Ecto neural progenitor cell (in vitro differentiated cells): Measurements from ENCODE around the gene ZNF525.
A peak's percentile ranks its signal among the peaks of the same experiment; 100 is the strongest.
"Not testable (repeated sequence)": the region's sequence is repeated elsewhere in the genome, so short reads cannot be mapped to it uniquely, and the experiment has no call there.

Source experiments
- DNase-seq: peaks from one replicate; pipeline ENCODE4 v3.0.0-alpha.2; 2018; ENCODE audit warnings: low spot score

Gene ZNF525

DNA sequence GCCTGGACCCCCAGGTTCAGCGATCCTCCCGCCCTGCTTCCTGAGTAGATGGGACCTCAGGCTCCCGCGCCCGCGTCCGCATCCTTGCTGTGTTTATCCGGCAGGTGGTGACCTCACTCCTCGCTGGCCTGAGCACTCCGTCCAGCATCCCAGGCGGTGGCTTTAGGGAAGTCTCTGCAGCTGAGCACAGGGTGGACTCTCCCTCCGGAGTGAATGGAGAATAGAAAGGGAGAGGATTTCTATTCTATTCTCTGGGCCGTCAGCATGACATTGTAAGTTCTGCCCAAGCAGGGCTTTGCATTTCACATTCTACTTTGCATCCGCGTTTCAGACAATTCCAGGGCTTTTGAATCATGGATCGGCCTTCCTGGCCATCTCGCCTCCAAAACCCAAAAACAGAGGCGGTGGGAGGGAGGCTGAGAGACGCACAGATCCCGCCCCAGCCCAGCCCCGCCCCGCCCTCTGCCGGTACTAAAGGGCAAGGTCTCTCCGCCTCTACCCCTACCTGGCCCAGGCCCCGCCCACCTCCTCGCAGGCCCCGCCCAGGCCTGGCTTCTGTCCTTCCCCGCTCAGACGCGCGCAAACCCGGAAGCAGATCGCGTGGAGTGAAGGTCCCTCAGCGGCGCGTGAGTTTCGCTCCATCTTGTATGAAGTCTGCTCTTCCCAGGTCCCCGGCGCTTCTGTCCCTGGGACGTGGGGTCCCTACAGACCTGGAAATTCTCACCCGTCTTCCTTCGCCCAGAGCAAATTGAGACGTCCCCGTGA is at the start of gene ZNF525:
TSS of gene ZNF525 (plus strand) at position 572 of the 765 bp plus-strand sequence. CDS start 6,577 bp downstream, outside the sequence.
- peak; percentile 91 for DNase-seq

DNA sequence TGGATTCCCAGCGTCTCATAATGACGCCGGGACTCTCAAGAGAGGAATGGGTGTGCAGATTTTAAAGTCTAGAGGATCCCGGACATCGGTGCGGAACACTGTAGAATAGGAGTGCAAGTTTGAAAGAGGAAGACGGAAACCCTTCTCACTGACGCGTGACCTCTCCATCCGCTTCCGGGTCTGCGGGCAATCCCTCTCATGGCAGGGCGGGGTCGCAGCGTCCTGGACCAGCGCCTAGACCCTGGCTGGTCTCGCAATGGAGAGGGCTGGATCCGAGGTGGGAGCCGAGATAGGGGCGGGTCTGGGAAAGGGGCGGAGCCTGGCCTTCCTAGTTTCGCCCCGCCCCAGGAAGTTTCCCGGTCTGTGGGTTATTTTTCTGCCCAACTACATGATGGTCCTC is 36.5 kb upstream of the ZNF525 start:
- no peak for DNase-seq

DNA sequence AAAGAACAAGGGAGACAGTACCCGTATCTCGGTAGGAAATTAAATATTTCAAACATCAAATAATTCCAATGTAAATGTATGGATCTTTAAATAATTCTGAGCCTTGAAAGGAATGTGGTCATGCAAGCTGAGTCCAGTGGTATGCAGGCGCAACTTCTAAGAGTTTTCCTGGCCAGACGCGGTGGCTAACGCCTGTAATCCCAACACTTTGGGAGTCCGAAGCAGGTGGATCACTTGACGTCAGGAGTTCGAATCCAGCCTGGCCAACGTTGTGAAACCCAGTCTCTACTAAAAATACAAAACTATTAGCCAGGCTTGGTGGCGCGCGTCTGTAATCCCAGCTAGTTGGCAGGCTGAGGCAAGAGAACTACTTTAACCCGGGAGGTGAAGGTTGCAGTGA is 33.0 kb upstream of the ZNF525 start:
- DNase-seq, result no peak

DNA sequence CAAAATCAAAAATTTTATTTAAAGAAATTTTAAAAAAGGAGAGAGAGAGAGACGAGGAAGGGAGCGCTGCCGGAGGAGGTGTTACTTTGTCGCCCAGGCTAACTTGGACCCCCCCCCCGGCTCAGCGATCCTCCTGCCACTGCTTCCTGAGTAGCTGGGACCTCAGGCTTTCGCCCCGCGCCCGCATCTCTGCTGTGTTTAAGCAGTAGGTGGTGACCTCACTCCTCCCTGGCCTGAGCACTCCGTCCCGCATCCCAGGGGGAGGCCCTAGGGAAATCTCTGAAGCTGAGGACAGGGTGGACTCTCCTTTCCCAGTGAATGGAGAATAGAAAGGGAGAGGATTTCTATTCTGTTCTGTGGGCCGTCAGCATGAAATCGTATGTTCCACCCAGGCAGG is 32.4 kb upstream of the ZNF525 start:
- peak; percentile 75 for DNase-seq

DNA sequence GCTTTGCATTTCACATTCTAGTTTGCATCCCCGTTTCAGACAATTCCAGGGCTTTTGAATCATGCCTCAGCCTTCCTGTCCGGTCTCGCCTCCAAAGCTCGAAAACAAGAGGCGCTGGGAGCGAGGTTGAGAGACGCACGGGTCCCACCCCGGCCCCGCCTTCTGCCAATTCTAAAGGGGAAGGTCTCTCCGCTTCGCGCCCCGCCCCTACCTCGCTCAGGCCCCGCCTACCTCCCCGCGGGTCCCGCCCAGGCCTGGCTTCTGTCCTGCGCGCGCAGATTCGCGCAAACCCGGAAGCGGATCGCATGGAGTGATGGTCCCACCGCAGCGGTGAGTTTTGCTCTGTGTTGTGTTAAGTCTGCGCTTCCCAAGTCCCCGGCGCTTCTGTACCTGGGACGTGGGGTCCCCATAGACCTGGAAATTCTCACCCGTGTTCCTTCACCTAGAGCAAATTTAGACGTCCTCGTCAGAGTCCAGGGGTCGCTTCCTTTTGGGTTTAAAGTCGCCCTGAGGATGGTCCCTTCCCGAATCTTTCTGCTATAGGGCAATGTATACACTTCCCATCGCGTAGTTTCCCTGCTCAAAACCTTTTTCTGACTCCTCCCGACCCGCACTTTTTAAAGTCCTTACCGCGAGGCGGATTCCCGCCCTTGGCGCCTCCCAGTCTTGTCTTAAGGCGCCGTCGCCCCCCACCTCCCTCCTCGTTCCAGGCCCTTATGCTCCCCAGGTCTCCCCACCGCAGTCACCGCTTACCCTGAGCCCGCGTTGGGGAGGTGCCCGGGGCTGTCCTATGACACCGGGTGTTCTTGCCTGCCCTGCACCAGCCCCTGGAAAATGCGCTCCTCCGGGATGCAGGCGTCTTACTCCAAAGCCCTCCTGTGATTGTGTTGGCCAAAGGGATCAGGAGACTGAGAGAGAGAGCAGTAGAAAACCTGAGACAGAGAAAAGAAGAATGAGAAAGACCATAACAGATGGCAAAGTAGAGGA is 31.7 kb upstream of the ZNF525 start, which contains the start of gene ZNF845:
TSS of gene ZNF845 (plus strand) at position 287 of the 987 bp plus-strand sequence. CDS start 7,559 bp downstream, outside the sequence.
- DNase-seq, result peak; percentile 98

DNA sequence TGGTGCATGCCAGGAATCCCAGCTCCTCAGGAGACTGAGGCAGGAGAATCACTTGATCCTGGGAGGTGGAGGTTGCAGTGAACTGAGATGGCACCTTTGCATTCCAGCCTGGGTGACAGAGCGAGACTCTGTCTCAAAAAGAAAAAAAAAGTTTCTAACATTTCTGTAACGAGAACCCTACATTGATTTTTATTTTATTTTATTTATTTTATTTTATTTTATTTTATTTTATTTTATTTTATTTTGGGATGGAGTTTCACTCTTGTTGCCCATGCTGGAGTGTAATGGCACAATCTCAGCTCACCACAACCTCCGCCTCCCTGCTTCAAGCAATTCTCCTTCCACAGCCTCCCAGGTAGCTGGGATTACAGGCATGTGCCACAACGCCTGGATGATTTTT is 21.1 kb upstream of the ZNF525 start:
- not testable (repeated sequence) for DNase-seq

DNA sequence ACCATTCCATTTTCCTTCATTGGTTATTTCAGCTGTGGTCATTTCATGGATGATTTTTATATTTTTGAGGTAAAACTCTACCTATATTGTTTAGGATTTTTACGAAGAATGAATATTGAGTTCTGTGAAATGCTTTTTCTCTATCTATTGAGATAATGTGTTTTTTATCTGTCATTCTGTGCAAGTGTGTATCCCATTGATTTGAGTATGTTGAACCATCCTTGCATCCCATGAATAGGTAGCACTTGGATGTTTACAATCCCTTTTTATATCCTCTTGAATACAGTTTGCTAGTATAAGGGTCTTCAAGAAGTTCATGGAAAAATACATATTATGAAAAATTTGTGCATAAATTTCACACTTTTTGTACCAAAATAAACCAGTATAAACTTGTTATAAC is 9.8 kb upstream of the ZNF525 start:
- DNase-seq, result no peak

DNA sequence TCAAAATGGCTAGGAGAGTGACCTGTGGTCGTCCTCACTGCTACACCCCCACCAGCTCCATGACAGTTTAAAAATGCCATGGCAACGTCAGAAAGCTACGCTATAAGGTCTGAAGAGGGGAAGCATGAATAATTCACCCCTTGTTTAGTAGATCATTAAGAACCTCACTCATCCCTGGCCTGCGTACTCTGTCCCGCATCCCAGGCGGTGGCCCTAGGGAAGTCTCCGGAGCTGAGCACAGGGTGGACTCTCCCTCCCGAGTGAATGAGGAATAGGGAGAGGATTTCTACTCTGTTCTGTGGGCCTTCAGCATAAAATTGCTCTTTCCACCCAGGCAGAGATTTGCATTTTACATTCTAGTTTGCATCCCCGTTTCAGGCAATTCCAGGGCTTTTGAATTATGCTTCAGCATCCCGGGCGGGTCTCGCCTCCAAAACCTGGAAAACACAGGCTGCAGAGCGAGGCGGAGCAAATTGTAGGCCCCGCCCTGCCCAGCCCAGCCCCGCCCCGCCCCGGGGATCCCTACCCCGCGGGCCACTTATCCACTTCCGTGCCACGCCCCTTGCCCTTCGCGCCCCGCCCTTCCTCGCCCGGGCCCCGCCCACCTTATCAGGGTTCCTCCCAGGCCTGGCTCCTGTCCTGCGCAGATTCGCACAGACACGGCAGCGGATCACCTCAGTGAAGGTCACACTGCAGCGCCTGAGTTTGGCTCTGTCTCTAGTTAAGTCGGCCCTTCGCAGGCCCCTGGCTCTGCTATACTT is 7.5 kb upstream of the ZNF525 start:
- DNase-seq, result no peak

DNA sequence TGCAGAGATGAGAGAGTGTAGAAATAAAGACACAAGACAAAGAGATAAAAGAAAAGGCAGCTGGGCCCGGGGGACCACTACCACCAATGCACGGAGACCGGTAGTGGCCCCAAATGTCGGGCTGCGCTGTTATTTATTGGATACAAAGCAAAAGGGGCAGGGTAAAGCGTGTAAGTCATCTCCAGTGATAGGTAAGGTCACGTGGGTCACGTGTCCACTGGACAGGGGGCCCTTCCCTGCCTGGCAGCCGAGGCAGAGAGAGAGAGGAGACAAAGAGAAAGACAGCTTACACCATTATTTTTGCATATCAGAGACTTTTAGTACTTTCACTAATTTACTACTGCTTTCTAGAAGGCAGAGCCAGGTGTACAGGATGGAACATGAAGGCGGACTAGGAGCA is 5.4 kb upstream of the ZNF525 start:
- not testable (repeated sequence) for DNase-seq

DNA sequence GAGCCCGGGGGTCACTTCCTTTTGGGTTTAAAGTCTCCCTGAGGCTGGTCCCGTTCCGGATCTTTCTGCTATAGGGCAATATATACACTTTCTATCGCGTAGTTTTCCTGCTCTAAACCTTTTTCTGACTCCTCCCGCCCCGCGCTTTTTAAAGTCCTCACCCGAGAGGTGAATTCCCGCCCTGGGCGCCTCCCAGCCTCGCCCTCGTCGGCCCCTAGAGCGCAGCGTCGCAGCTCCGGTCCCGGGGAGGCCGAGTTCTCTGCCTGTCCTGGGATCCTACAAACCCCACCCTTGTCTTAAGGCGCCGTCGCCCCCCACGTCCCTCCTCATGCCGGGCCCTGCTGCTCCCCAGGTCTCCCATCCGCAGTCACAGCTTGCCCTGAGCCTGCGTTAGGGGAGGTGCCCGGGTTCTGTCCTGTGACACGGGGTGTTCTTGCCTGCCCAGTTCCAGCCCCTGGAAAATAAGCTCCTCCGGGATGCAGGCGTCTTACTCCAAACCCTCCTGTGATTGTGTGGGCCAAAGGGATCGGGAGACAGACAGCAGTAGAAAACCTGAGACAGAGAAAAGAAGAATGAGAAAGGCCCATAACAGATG is 491 bp downstream of the ZNF525 start:
- DNase-seq, result peak; percentile 57

DNA sequence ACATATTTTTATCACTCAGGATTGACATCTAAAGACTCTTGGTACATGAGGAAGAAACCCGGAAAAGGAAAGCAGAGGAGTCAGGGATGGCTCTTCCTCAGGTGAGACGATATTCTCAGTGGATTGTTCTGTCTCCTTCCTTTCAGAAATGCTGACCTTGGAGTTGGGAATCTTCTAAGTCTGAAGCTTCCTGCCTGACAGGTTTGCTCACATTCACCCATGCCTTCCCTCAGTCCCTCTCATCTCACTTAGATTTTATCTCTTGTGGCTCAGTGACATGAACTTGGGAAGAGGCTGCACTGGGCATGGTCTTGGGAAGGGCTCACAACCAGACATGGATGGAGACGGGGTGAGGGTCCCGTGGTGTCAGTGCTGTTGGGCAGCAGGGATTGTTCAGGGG is 6.7 kb downstream of the ZNF525 start:
- no peak for DNase-seq

DNA sequence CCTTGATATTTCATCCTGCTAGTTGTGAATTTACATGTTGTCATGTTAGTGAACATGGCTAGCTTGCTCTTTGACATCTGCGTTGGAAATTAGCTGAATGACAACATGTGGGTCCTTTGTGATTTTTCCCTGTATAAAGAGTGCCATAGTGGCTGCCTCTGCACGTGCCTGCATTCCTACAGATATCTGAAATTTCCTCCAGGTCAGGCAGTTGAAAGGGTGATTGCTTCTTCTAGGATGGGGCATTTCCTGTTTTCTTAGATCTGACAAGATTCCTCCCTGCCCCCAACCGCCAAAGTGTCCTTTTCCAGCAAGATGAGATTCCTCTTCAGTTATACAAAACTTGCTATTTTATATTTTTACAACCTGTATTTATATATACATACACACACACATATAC is 8.8 kb downstream of the ZNF525 start:
- DNase-seq, result no peak

DNA sequence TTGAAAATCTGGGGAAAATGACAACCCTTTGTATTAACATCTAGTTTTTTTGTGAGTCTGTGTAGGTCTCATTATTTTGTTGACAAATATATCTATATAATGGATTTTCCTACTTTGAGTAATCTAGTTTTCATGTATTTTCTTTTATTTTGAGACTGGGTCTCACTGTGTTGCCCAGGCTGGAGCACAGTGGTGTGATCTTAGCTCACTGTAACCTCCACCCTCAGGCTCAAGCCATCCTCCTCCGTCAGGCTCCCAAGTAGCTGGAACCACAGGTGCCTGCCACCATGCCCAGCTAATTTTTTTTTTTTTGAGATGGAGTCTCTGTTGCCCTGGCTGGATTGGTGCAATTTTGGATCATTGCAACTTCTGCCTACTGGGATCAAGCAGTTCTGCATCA is 9.2 kb downstream of the ZNF525 start:
- no peak for DNase-seq

DNA sequence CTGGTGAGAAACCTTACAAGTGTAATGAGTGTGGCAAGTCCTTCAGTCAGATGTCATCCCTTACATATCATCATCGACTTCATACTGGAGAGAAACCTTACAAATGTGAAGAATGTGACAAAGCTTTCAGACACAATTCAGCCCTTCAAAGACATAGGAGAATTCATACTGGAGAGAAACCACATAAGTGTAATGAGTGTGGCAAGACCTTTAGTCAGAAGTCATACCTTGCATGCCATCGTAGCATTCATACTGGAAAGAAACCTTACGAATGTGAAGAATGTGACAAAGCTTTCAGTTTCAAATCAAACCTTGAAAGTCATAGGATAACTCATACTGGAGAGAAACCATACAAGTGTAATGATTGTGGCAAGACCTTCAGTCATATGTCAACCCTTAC is 15.9 kb downstream of the ZNF525 start:
- no peak for DNase-seq

DNA sequence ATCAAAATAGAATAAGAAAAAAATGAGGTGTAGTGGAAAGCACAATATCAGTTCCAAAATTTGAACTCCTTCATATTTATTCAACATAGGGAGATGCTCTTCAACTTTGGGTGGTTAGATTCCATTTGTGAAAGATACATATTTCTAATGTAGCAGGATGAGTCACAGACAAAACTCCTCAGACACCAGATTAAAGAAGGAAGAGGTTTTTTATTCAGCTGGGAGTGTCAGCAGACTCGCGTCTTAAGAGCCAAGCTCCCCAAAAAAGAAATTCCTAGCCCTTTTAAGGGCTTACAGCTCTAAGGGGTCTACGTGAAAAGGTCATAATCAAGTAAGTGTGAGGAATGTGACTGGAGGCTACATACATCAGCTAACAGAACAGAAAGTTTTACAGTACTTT is 22.7 kb downstream of the ZNF525 start:
- DNase-seq, result no peak

DNA sequence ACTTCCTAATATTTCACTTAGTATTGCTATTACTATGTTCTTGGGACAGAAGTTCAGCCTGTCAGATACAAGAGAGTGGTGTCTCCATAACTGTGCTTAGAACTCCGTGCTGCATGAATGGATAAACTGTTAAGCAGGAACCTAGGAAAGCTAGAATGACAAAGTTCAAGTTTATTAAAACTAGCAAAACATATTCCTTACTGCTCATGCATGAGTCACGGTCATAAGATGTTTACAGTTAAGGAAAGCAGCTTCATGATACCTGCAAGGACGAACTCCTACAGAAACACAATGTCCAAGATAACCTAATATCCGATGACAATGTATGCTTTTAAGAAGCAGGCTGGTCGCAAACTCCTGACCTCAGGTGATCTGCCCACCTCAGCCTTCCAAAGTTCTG is 23.4 kb downstream of the ZNF525 start:
- no peak for DNase-seq

DNA sequence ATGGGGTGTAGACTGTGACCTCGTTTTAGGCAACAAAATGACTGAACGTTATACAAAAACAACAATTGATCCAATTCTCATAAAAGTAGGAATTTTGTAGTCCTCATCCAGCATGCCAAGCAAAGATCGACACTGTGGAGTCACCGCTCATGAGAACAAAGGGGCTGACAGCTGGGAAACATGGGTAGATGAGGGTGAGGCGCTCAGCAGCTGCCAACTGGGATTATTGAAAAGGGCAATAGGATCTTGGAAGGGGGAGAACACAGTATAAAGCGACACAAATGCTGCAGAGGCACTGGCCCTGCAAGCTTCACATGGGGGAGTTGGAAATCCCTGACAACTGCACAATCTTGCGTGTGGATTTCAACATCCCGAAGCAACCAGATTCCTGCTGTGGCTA is 24.1 kb downstream of the ZNF525 start:
- no peak for DNase-seq

DNA sequence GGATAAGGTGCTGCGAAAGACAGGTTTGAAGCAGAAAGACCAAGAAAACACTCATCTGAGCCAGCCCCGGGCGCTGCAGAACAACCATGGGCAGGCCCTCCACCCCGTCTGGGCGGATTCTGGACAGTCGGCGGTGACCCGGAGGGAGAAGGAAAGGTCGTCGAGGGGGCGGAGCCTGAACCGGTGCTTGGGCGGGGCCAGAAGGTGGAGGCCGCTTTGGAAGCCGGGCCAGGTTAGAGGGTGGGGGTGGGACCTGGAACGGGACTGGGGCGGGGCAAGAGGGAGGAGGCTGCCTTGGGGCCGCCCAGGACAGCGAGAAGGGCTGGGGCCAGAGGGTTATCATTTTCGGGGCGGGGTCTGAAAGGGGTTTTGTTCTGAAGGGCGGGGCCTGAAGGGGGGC is 24.5 kb downstream of the ZNF525 start:
- peak; percentile 50 for DNase-seq

DNA sequence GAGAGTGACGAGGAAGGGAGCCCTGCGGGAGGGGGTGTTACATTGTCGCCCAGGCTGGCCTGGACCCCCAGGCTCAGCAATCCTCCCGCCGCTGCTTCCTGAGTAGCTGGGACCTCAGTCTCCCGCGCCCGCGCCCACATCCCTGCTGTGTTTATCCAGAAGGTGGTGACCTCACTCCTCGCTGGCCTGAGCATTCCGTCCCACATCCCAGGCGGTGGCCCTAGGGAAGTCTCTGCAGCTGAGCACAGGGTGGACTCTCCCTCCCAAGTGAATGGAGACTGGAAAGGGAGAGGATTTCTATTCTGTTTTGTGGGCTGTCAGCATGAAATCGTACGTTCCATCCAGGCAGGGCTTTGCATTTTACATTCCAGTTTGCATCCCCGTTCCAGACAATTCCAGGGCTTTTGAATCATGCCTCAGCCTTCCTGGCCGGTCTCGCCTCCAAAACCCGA is 29.0 kb downstream of the ZNF525 start:
- peak; percentile 79 for DNase-seq

DNA sequence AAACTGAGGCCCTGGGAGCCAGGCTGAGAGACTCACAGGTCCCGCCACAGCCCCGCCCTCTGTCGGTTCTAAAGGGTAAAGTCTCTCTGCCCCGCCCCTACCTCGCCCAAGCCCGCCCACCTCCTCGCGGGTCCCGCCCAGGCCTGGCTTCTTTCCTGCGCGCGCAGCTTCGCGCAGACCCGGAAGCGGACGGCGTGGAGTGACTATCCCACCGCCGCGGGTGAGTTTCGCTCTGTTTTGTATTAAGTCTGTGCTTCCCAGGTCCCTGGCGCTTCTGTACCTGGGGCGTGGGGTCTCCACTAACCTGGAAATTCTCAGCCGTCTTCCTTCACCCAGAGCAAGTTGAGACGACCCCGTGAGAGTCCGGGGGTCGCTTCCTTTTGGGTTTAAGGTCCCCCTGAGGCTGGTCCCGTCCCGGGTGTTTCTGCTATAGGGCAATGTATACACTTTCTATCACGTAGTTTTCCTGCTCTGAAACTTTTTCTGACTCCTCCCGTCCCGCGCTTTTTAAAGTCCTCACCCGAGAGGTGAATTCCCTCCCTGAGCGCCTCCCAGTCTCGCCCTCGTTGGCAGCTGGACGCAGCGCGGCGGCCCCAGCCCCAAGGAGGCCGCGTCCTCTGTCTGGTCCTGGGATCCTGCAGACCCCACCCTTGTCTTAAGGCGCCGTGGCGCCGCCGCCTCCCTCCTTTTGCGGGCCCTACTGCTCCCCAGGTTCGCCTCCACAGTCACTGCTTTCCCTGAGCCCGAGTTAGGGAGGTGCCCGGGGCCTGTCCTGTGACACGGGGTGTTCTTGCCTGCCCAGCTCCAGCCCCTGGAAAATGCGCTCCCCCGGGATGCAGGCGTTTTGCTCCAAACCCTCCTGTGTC is 29.7 kb downstream of the ZNF525 start, which contains the start of gene ZNF765:
TSS of gene ZNF765 (plus strand) at position 176 of the 866 bp plus-strand sequence. CDS start 2,867 bp downstream, outside the sequence.
- peak; percentile 96 for DNase-seq
